Measurements from ENCODE around the gene SPATA25.
"Not testable (repeated sequence)": the region's sequence is repeated elsewhere in the genome, so short reads cannot be mapped to it uniquely, and the experiment has no call there.

The SPATA25 gene

GRCh38 chr20:45887346-45887715, at the start of gene SPATA25:
Gene SPATA25, minus strand, starts transcription at chr20:45887622. Its CDS starts 32 bp downstream, at chr20:45887590.
- no peak for DNase-seq

GRCh38 chr20:45935416-45936046, 48.1 kb upstream of the SPATA25 start:
- no peak for DNase-seq

GRCh38 chr20:45934586-45935415, 47.4 kb upstream of the SPATA25 start, which contains the start of gene PCIF1:
Gene PCIF1, plus strand, starts transcription at chr20:45934683. Its CDS starts 4,317 bp downstream, at chr20:45939000.
- DNase-seq: peak; percentile 98

GRCh38 chr20:45934046-45934585, 46.7 kb upstream of the SPATA25 start:
- DNase-seq: peak; percentile 50

- peak; percentile 46 for DNase-seq
These were observed 46.0 kb upstream of the SPATA25 start for GRCh38 chr20:45933266-45934045.

GRCh38 chr20:45931680-45932079, 44.3 kb upstream of the SPATA25 start:
- DNase-seq: not testable (repeated sequence)

GRCh38 chr20:45927071-45927878, 39.9 kb upstream of the SPATA25 start:
- DNase-seq: no peak

- DNase-seq: no peak
These were observed 39.3 kb upstream of the SPATA25 start for GRCh38 chr20:45926731-45927070.

GRCh38 chr20:45925821-45926506, 38.5 kb upstream of the SPATA25 start:
- DNase-seq: no peak

GRCh38 chr20:45924391-45925261, 37.2 kb upstream of the SPATA25 start:
- DNase-seq: no peak

GRCh38 chr20:45921337-45922189, 34.1 kb upstream of the SPATA25 start:
- DNase-seq: no peak

GRCh38 chr20:45920462-45921336, 33.3 kb upstream of the SPATA25 start:
- DNase-seq: no peak

GRCh38 chr20:45919542-45920399, 32.3 kb upstream of the SPATA25 start:
- DNase-seq: no peak

GRCh38 chr20:45918779-45919537, 31.5 kb upstream of the SPATA25 start:
- no peak for DNase-seq

GRCh38 chr20:45918182-45918737, 30.8 kb upstream of the SPATA25 start:
- DNase-seq: no peak

GRCh38 chr20:45917790-45918141, 30.3 kb upstream of the SPATA25 start:
- no peak for DNase-seq

GRCh38 chr20:45913116-45913515, 25.7 kb upstream of the SPATA25 start:
- DNase-seq: no peak

All from activated gamma-delta T cell treated with Interleukin-2 at 50 U/mL for 16 hours (primary cell).